ENCODE results near the gene WDFY2.
"Not testable (repeated sequence)": the region's sequence is repeated elsewhere in the genome, so short reads cannot be mapped to it uniquely, and the experiment has no call there.

Gene WDFY2

GRCh38 chr13:51635137-51635878 is 51.0 kb downstream of the WDFY2 start:
- DNase-seq, result no peak

GRCh38 chr13:51636349-51636890 is 52.2 kb downstream of the WDFY2 start:
- DNase-seq, result no peak

GRCh38 chr13:51637852-51638215 is 53.6 kb downstream of the WDFY2 start:
- DNase-seq, result no peak

- no peak for DNase-seq
Observed at GRCh38 chr13:51638216-51638871, 54.1 kb downstream of the WDFY2 start.

- no peak for DNase-seq
Observed at GRCh38 chr13:51639171-51639570, 54.9 kb downstream of the WDFY2 start.

- not testable (repeated sequence) for DNase-seq
Observed at GRCh38 chr13:51640696-51641095, 56.4 kb downstream of the WDFY2 start.

- no peak for DNase-seq
Observed at GRCh38 chr13:51643105-51643881, 59.0 kb downstream of the WDFY2 start.

- DNase-seq, result no peak
Observed at GRCh38 chr13:51643882-51644281, 59.6 kb downstream of the WDFY2 start.

DNA sequence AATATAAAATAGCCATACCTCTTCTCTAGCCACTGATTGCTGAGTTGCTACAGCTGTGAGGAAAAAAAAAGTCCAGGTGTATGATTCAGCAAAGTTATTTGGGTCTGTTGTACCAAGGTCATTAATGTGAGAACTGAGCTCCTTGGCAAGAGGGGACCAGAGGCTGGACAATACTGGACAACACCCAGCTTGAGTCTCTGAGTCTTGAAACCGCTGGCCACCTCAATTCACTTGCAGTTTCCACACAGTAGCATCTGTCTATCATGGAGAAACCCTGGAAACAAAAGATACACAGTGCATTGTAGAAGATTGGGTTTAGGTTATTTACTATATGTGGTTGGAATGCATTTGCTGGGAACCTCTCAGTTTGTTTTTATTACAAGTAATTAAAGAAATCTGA is 60.4 kb downstream of the WDFY2 start:
- DNase-seq, result no peak

GRCh38 chr13:51645154-51645650 is 60.9 kb downstream of the WDFY2 start:
- no peak for DNase-seq

GRCh38 chr13:51645761-51646670 is 61.8 kb downstream of the WDFY2 start:
- no peak for DNase-seq

GRCh38 chr13:51647067-51647466 is 62.8 kb downstream of the WDFY2 start:
- DNase-seq, result no peak

GRCh38 chr13:51652193-51652592 is 67.9 kb downstream of the WDFY2 start:
- DNase-seq, result not testable (repeated sequence)

DNA sequence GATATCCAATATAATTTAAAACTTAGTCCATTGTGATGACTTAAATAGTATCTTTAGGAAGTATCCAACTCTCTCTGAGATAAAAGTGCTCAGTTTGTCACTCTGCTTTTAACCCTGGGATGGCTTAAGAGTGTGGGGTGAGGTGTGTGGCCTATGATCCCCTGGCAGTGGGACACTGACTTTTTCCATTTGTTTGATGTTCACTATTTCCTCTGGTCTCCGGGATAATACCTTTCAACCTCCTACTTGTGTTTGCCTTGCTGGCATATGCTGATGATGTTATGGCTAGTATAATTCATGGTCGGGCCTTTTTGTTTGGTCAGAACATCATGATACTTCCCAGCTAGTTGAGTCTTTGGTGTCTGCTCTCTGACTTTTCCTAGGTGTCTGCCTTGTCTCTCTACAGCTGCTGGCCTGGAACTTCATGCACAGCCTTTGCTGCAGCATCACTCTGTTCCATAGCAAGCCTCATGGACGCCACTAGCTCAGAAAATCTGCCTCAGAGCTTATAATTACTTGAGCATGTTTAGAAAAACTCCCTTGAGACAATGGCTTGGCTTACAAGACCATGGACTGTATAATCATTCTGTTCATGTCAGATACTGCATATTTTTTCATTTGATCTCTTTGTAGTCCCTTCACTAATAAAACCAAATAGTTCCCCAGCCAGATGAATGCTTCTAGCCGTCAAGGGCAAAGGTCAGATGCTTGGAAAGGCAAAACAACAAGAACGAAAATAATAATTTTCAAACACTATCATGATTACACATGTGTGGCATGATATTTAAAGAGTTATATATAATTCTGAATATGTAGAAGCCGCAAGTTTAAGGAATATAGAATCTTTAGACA is 75.2 kb downstream of the WDFY2 start:
- DNase-seq, result no peak

- no peak for DNase-seq
Observed at GRCh38 chr13:51660813-51661212, 76.6 kb downstream of the WDFY2 start.

GRCh38 chr13:51663973-51664957 is 80.0 kb downstream of the WDFY2 start:
- DNase-seq, result peak; percentile 7

DNA sequence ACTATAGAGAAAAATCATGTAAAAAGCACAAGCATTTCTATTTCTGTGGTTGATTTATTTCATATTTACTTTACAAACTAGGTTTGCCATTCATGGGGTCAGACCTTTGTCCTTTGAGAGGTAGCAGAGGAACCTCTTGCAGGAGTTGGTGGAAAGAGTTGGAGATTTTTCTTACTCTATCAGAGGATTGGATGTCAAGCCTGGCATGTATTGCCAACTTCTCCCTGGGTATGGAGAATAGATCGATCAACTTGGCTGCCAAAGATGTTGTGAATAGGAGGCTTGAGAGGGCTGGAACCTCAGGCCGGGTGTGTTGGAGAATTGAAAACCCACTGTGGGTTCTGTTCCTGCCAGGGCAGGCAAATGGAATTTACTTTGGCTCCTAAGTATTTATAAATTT is 81.2 kb downstream of the WDFY2 start:
- DNase-seq, result no peak

DNA sequence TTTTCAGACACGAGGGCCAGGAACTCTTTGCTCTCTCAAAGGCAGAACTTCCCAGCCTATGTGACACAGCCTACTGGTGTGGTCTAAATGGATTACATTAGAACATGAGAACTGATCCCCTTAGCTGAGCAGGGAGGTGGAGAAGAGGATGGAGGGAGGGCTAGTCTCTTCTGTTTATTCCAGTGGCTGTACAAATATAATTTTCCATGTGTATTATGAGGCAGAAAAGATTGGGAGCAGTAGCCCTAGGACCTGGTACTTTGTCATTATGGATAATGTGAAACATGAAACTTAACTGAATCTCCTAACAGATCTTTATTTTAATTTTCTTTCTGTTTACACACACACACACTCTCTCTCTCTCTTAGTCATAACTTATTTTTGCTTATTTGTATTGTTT is 82.1 kb downstream of the WDFY2 start:
- DNase-seq, result no peak

GRCh38 chr13:51666839-51667238 is 82.6 kb downstream of the WDFY2 start:
- no peak for DNase-seq

- DNase-seq, result no peak
Observed at GRCh38 chr13:51668580-51669195, 84.4 kb downstream of the WDFY2 start.
